ENCODE measurements around the gene IL10RB.
"Not testable (repeated sequence)": the region's sequence is repeated elsewhere in the genome, so short reads cannot be mapped to it uniquely, and the experiment has no call there.

The IL10RB gene

DNA sequence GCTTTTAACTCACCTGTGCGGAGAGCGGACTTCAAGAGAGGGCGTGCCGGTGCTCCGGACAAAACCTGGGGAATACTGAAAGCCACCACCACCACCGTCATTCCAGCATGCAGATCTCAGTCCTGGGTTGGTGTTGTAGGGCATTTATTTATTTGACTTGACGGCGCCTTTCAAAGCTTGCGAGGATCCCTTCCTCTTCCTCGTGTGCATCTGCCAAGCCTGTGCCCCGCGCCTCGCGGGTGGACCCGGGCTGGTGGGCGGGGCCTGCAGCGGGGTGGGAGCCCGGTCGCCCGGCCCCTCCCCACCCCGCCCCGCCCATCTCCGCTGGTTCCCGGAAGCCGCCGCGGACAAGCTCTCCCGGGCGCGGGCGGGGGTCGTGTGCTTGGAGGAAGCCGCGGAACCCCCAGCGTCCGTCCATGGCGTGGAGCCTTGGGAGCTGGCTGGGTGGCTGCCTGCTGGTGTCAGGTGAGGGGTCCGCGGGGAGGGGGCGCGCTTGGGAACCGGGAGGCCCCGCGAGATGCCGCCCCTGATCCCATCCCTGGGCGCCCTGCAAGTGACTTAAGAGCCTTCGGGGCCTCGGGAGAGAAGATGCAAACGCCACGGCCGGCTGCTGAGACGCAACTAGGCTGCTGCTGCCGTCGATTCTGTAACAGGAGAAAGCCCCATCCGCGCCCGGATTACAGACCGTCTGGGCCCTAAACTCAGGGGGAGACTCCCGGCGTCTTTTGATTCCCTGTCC is at the start of gene IL10RB:
Gene IL10RB, plus strand, starts transcription at position 318 of the 739 bp plus-strand sequence. Its CDS starts 99 bp downstream, at position 417.
- no peak for DNase-seq (ENCODE audit: low read depth)

DNA sequence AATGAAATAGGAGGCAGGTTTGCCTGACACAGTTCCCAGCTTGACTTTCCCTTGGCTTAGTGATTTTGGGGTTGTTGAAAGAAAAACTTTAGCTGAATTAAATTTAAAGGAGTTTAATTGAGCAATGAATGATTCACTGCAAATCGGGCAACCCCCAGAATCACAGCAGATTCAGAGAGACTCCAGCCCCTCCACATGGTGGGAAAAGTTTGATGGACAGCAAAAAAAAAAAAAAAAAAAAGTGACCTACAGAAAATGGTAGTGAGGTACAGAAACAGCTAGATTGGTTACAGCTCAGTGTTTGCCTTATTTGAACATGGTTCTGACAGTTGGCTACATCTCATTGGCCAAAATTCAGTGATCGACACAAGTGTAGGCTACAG is 49.0 kb upstream of the IL10RB start:
- no peak for DNase-seq (ENCODE audit: low read depth)

DNA sequence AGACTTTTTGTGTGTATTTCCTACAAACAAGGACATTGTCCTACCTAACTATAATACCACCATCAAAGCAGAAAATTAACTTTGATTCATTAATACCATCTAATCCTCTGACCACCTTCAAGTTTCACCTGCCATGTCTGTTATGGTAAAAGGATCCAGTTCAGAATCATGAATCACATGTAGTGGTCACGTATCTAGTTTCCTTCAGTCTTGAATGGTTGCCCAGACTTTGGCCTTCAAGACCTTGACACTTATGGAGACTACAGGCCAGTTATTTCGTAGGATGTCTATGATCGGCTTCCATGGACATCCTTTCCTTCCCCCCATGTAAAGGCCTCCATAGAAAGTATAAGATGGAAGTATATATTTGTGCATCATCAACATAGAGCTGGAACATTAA is 46.9 kb upstream of the IL10RB start:
- no peak for DNase-seq (ENCODE audit: low read depth)

DNA sequence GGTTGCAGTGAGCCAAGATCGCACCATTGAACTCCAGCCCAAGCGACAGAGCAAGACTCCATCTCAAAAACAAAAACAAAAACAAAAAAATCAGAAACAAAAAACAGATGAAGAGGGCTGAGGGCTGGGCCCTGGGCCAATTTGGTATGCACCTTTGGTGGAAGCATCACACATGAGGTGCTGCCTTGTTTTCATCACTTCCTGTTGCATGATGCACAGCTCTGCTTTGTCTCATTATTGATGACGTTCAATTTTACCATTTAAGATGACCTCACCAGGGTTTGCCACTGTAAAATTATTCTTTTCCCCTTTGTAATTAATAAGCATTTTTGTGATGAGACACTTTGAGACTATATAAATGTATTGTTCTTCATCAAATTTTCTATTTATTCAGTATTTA is 46.2 kb upstream of the IL10RB start:
- no peak for DNase-seq (ENCODE audit: low read depth)

DNA sequence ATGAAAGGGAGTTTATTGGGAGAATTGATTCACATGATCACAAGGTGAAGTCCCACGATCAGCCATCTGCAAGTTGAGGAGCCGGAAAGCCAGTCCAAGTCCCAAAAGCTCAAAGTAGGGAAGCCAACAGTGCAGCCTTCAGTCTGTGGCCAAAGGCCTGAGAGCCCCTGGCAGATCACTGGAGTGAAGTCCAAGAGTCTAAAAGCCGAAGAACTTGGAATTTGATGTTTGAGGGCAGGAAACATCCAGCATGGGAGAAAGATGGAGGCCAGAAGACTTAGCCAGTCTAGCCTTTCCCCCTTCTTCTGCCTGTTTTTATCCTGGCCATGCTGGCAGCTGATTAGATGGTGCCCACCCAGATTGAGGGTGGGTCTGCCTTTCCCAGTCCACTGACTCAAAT is 40.8 kb upstream of the IL10RB start:
- DNase-seq (ENCODE audit: low read depth) = not testable (repeated sequence)

DNA sequence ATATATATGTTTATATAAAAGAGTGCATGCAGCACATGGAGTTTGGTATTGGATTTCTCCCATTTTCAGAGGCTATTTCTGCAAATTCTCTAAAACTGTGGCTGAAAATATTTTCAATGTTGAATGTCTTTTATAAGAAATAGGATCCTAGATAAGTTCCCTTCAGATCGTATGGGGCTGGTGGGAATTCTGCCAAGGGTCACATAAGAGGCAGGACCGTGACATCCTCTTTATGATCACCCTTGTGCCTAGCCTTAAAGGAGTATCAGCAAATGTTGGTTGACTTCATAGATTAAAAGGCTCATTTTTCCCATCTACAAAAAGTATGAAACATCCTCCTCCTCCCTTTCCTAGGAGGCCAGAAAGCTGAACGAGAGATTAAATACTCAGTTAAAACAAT is 37.7 kb upstream of the IL10RB start:
- DNase-seq (ENCODE audit: low read depth) = no peak

DNA sequence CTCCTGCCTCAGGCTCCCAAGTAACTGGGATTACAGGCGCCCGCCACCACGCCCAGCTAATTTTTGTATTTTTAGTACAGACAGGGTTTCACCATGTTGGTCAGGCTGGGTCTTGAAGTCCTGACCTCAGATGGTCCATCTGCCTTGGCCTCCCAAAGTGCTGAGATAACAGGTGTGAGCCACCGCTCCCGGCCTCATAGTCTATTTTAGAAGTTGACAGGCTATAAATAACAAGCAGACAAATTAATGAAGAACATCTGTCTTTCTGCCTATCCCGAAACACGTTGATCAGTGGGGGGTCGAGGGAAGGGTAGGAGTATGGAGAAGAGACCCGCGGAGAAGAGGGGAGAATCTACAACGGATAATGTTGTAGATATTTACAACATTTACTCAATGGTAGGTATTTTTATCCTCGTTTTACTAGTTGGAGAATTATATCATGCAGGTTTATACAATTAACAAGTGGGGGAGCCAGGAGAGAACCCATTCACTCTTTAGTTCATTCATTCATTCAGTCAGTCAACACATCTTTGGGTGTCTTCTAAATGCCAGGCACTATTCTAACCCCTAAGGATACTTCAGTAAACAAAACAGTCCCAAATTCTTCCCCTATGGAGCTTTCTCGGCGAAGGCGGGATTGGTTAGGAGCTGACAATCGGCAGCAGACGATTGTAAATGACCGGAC is 36.9 kb upstream of the IL10RB start:
- no peak for DNase-seq (ENCODE audit: low read depth)

DNA sequence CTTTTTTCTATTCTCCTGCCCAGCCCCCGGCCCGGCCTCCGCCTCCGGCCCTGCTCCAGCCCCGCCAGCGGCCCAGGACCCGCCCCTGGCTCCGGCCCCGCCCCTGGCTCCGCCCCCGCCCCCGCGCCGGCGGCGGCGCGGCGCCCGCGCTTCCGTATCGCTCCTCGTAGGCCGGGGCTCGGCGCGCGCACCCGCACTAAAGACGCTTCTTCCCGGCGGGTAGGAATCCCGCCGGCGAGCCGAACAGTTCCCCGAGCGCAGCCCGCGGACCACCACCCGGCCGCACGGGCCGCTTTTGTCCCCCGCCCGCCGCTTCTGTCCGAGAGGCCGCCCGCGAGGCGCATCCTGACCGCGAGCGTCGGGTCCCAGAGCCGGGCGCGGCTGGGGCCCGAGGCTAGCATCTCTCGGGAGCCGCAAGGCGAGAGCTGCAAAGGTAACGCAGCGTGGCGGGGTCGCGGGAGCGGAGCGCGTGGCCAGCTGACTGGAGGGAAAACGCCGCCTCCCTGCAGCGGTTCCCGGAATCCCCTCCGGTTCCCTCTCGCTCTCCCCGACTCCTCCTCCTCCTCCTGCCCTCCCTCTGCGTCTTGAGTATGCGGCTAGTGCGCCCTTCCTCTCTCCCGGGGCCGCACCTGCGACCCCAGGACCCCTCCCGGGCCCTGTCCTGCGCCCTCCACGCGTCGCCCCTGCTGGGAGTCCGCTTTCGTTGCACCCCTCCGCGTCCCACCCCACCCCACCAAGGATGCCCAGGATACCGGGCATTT is 36.2 kb upstream of the IL10RB start, which contains the start of gene IFNAR2:
Gene IFNAR2, plus strand, starts transcription at position 155 of the 761 bp plus-strand sequence. CDS start 11,985 bp downstream, outside the sequence.
- DNase-seq (ENCODE audit: low read depth) = no peak

DNA sequence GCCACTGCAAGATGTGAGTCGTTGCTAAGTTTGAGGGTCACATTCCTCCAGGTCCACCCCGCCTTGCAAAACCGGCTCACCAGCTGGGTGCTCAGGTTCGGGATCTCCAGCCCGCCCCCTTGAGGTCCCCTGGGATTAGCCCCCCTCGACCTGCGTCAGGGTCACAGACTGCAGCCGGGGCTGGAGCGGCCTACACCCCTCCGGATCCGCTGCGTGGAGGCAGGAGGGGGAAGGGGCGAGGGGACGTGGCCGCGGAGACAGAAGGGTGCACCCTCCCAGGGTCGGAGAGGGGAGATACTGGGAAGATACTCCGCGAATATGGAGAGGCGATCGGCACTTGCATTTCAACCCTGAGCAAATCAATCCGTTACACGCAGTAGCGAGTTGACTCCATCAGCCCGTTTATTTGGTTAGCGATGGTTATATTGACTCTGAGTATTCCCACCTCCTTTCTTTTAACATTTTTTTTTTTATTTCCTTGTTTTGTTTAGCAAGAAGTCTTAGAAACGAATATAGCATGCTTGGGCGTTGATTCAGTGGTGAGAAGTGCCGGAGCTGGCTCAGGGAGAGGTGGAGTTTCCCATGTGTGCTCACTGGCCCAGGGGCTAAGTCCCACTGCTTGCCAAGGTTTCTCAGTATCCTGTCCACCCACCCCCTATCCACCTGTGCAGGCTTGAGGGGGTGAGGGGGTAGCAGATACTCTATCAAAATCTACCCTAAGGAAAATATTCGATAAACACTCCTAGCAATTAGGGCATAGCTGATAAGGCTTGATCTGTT is 35.4 kb upstream of the IL10RB start:
- DNase-seq (ENCODE audit: low read depth) = no peak

DNA sequence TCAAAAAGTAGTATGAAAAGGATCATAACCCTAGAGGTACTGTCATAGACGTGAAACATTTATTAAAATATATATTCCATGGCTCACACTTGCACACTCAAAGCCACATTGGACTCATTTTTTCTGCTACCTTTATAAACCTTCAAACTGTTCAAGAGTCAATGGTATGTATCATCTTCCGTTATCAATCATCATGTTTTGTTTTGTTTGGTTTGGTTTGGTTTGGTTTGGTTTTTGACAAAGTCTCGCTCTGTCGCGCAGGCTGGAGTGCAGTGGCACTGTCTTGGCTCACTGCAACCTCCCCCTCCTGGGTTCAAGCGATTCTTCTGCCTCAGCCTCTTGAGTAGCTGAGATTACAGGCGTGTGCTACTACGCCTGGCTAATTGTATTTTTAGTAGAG is 34.6 kb upstream of the IL10RB start:
- no peak for DNase-seq (ENCODE audit: low read depth)

DNA sequence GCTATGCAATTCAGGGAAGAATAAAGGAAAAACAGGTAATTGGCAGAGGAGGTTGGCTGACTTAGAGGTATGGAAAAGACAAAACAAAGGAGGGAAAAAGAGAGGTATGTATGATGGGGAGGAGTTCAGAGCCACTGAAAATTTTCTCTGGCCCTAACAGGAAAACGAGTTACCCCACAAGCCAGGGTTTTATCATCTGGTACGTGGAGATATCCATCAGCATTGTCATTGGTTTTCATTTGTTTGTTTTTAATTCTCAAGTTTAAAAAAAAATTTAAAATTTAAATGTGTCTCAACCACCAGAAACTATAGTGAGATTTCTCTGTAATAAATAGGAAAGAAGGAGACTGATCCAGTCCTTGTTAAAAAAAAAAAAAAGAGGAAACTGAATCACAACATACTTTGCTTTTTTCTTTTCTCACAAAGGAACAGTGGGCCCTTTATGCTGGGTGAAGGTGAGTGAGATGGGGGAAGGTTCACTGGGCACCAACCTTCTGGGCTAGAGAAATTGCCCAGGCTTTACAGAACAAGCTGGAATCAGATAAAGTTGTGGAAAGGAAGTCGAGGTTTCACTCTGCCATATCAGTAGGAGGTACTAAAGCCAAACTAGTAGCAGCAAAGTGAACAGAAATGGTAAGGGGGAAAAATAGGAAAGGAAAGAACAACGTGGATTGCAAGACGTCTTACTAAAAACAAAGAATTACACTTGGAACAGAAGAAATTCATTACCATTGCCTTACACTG is 33.7 kb upstream of the IL10RB start:
- DNase-seq (ENCODE audit: low read depth) = no peak

DNA sequence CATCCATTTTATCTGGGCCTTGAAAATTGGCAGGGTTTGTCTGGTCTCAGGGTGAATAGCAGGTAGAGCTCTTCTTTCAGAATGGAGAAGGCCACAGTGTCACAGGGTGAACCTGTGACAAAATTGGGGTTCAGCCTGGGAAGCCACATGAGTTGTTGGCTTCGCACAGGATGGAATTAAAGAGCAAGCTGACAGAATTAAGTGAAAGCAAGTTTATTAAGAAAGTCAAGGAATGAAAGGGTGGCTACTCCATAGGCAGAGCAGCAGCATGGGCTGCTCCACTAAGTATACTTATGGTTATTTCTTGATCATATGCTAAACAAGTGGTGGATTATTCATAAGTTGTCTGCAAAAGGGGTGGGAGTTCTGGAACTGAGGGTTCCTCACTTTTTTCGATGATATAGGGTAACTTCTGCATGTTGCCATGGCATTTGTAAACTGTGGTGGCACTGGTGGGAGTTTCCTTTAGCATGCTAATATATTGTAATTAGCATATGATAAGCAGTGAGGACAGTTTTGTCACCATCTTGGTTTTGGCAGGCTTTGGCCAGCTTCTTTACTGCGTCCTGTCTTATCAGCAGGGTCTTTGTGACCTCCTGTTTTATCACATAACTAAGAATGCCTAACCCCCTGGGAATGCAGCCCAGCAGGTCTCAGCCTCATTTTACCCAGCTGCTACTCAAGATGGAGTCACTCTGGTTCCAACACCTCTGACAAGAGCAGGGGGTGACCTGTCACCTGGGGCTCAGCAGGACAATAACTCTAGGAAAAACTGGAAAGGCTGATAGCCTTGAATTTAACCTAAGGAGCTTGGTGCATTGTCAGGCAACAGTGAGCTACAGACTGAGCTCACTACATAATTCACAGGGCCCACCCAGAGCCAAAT is 31.3 kb upstream of the IL10RB start:
- no peak for DNase-seq (ENCODE audit: low read depth)

DNA sequence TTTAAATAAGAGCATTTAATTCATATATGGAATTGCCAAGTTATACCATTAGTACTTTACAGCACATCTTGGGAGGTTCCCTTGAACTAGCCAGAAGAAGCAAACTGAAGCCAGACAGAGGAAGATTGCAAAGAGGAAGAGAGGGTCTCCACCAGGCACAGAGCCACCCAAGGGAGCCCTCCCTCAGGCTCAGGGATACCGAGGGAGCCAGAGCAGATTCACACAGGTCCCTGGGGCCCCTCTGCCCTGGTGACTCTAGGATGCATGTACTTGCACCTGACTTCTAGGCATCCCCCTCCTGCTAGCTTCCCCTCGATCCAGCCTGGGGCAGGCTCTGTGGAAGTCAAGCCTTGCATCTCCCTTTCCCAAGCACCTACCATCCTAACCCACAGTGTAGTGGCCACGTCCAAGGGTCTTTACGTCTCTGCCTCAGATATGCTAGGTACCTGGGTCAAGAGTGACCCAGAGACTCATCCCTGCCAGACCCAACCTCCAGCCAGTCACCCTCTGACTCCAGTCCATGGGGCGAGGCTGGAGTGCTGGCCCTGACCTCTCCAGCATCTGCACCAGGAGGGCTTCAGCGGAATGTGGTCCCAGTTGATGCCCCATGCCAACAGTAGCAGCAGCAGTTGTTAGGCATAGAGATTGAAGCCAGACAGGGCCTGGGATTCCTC is 30.0 kb upstream of the IL10RB start:
- DNase-seq (ENCODE audit: low read depth) = no peak

DNA sequence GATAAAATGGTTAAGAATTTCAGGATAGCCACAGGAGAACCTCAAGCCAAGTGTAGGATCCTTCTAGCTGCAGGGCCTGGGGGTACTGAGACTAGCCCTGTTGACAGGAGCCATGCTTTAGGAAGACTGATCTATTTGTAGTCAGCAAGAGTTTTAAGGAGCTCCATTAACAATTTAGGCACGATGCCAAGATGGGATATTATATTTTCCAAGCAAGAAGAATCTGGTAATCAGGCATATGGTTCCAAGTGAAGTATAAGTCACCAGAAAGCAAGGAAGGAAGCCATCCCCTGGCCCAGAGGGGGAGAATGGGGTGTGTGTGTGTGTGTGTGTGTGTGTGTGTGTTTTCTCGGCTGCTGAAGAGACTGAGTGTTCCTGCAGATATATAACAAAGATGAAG is 29.4 kb upstream of the IL10RB start:
- no peak for DNase-seq (ENCODE audit: low read depth)

DNA sequence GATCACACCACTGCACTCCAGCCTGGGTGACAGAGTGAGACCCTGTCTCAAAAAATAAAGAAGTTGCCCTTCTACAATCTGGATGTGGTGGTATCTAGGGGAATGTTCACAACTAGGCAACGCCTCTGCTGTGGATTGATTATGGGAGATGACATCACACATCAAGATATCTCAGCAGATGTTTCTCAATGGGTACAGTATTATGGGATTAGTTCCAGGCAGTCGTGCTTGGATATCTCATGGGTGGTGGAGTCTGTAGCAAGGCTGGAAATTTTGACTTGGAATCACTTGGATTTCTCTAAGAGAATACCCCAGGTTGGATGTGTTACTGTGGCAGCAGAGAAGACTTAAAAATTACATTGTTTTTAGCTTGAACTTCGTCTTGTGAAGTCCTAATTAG is 28.7 kb upstream of the IL10RB start:
- DNase-seq (ENCODE audit: low read depth) = no peak

DNA sequence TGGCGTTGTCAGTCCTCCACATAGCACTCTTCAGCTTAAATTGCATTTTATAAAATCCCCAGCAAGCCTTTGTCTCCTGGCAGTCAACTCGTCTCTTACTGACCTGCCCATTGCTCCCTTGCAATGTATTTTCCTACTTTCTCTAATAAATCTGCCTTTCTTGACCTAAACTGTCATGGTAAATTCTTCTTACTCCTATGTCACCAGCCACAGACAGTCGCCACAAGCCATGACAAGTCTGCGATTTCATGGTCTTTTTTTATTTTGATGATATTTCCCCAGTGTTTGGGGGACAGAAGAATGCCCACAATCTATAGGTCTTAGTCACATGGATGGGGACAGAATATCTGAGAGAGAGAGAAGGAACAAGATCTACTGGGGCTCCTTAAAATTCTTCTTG is 28.0 kb upstream of the IL10RB start:
- no peak for DNase-seq (ENCODE audit: low read depth)

DNA sequence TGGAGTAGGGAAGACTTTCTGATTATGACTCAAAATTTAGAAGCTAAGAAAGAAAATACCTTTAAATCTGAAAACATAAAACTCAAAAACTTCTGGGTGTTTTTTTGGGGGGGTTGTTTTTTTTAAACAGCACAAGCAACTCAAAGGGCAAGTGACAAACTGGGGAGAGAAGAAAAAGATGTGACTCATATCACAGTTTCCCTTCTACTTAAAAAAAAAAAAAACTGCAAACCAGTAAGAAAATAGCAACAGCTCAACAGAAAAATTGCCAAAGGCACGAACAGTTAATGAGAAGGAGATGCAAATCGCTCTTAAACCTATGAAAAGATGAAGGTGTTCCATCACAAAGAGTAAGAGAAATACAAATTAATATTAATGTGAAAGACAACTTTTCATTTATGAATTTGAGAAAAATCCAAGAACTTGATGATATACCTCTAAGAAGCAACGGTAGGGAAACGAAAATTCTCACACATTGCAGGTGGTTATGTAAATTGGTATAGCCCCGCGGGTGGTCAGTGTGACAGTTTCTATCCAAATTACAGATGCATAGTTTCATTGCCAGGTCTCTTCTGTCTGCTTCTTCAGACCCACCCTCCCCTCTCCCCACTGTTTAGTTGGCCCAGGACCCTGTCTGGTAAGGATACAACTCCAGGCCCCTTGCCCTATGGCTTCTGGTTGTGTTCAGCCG is 27.5 kb upstream of the IL10RB start:
- DNase-seq (ENCODE audit: low read depth) = no peak

DNA sequence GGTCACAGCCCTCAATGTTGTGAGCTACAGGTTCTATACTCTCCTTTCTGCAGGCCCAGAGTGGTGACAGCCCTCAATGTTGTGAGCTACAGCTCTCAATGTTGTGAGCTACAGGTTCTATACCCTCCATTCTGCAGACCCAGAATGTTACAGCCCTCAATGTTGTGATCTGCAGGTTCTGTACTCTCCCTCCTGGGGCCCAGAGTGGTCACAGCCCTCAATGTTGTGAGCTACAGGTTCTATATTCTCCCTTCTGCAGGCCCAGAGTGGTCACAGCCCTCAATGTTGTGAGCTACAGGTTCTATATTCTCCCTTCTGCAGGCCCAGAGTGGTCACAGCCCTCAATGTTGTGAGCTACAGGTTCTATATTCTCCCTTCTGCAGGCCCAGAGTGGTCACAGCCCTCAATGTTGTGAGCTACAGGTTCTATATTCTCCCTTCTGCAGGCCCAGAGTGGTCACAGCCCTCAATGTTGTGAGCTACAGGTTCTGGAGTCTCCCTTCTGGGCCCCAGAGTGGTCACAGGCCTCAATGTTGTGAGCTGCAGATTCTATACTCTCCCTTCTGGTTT is 26.5 kb upstream of the IL10RB start:
- not testable (repeated sequence) for DNase-seq (ENCODE audit: low read depth)

DNA sequence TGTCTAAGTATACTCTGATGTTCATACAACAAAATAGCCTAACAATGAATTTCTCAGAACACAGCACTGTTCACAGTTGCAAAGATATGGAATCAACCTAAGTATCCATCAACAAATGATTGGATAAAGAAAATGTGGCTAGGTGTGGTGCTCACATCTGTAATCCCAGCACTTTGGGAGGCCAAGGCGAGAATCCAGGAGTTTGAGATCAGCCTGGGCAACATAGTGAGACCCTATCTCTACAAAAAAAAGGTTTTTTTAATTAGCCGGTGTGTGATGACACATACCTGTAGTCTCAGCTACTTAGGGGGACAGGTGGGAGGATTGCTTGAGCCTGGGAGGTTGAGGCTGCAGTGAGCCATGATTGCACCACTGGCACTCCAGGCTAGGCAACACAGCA is 25.8 kb upstream of the IL10RB start:
- no peak for DNase-seq (ENCODE audit: low read depth)
